WTC11 (cell line): Measurements from ENCODE around the gene LMO1. TPM values are rescaled to one million over a fixed set of nuclear protein-coding genes. Genes with fewer than 3 reads are reported as not detected.

Source experiments
- ATAC-seq: fragments of 200-7000 bp; cut with Tn5 transposase; 2 replicates; pipeline ENCODE4 v1.10.0; 2021; ENCODE audit warnings: mild to moderate bottlenecking, moderate library complexity
- CTCF ChIA-PET: fragments of 300-600 bp; sonication (Branson Sonifier 250); formaldehyde crosslinking; loops from one replicate; lab custom pipeline; 2021; ENCODE audit warnings: antibody characterized with exemption; lab: Charles Lee
- POLR2A ChIA-PET: fragments of 350-600 bp; sonication (Branson Sonifier 250); formaldehyde crosslinking; loops from one replicate; lab custom pipeline; 2021; ENCODE audit warnings: antibody characterized with exemption; lab: Charles Lee
- DNase-seq: peaks from one replicate; pipeline ENCODE4 v3.0.0; 2021; ENCODE audit warnings: low spot score
- H3K27ac Mint-ChIP-seq: 2 replicates; pipeline ENCODE4 v1.8.0; 2021; ENCODE audit warnings: mixed read lengths
- H3K27me3 Mint-ChIP-seq: 2 replicates; pipeline ENCODE4 v1.8.0; 2021; ENCODE audit warnings: low read depth, mild to moderate bottlenecking, moderate library complexity, mixed read lengths
- H3K36me3 Mint-ChIP-seq: 2 replicates; pipeline ENCODE4 v1.8.0; 2021; ENCODE audit warnings: mixed read lengths
- H3K4me1 Mint-ChIP-seq: 2 replicates; pipeline ENCODE4 v1.8.0; 2022; ENCODE audit warnings: mixed read lengths
- H3K4me3 Mint-ChIP-seq: 2 replicates; pipeline ENCODE4 v1.8.0; 2021; ENCODE audit warnings: mild to moderate bottlenecking, moderate library complexity, mixed read lengths
- H3K9me3 Mint-ChIP-seq: 2 replicates; pipeline ENCODE4 v1.8.0; 2021; ENCODE audit warnings: mixed read lengths
- E2F5 ChIP-seq: sonication (generic); formaldehyde crosslinking; IDR thresholded peaks from 2 replicates; pipeline ENCODE4 v1.8.1; 2022; ENCODE audit warnings: mild to moderate bottlenecking, moderate library complexity, missing genetic modification reagents
- EMX1 ChIP-seq: fragments of 250-450 bp; sonication (Bioruptor Pico); IDR thresholded peaks from 2 replicates; pipeline ENCODE4 v1.8.0; 2021; ENCODE audit warnings: mild to moderate bottlenecking
- ERG ChIP-seq: fragments of 250-450 bp; sonication (Bioruptor Pico); IDR thresholded peaks from 2 replicates; pipeline ENCODE4 v1.8.0; 2021; ENCODE audit warnings: mild to moderate bottlenecking
- JAZF1 ChIP-seq: fragments of 250-450 bp; sonication (Bioruptor Pico); IDR thresholded peaks from 2 replicates; pipeline ENCODE4 v1.9.0; 2021; ENCODE audit warnings: moderate library complexity, mild to moderate bottlenecking, inconsistent platforms
- NFE2L1 ChIP-seq: sonication (generic); formaldehyde crosslinking; IDR thresholded peaks from 2 replicates; pipeline ENCODE4 v1.8.1; 2023; ENCODE audit warnings: missing genetic modification reagents
- NFYB ChIP-seq: sonication (generic); formaldehyde crosslinking; conservative IDR thresholded peaks from 2 replicates; pipeline ENCODE4 v1.8.0; 2022; ENCODE audit warnings: low read depth, missing genetic modification reagents
- PRRX2 ChIP-seq: fragments of 250-450 bp; sonication (Bioruptor Pico); IDR thresholded peaks from 2 replicates; pipeline ENCODE4 v1.8.0; 2021; ENCODE audit warnings: mild to moderate bottlenecking
- SMAD4 ChIP-seq: sonication (generic); formaldehyde crosslinking; IDR thresholded peaks from 2 replicates; pipeline ENCODE4 v1.8.0; 2022; ENCODE audit warnings: mild to moderate bottlenecking, missing genetic modification reagents
- TP53 ChIP-seq: sonication (generic); formaldehyde crosslinking; IDR thresholded peaks from 2 replicates; pipeline ENCODE4 v1.8.1; 2023; ENCODE audit warnings: mild to moderate bottlenecking, missing genetic modification reagents
- ZNF219 ChIP-seq: sonication (generic); formaldehyde crosslinking; IDR thresholded peaks from 2 replicates; pipeline ENCODE4 v1.8.0; 2023; ENCODE audit warnings: missing genetic modification reagents, mild to moderate bottlenecking, borderline replicate concordance
- ZNF232 ChIP-seq: sonication (generic); formaldehyde crosslinking; IDR thresholded peaks from 2 replicates; pipeline ENCODE4 v1.8.0; 2022; ENCODE audit warnings: mild to moderate bottlenecking, missing genetic modification reagents
- ZNF396 ChIP-seq: fragments of 250-450 bp; sonication (Bioruptor Pico); IDR thresholded peaks from 2 replicates; pipeline ENCODE4 v1.8.0; 2021; ENCODE audit warnings: mild to moderate bottlenecking, moderate library complexity, borderline replicate concordance
- ZNF512 ChIP-seq: sonication (generic); formaldehyde crosslinking; IDR thresholded peaks from 2 replicates; pipeline ENCODE4 v1.8.1; 2022; ENCODE audit warnings: missing genetic modification reagents, borderline replicate concordance
- total RNA-seq: library from RNA; stranded (reverse); gene quantifications from 3 replicates; pipeline ENCODE4 v1.2.3, GENCODE V29; 2021
- TF ChIP-seq, protein P1 (sequence below): sonication (generic); formaldehyde crosslinking; IDR thresholded peaks from 2 replicates; pipeline ENCODE4 v1.8.0; 2022; ENCODE audit warnings: mild to moderate bottlenecking, missing genetic modification reagents
- TF ChIP-seq, protein P2 (sequence below): fragments of 250-450 bp; sonication (Bioruptor Pico); IDR thresholded peaks from 2 replicates; pipeline ENCODE4 v1.9.0; 2021; ENCODE audit warnings: mild to moderate bottlenecking, borderline replicate concordance
- TF ChIP-seq, protein P3 (sequence below): sonication (generic); formaldehyde crosslinking; IDR thresholded peaks from 2 replicates; pipeline ENCODE4 v1.8.1; 2023; ENCODE audit warnings: mild to moderate bottlenecking, missing genetic modification reagents
- TF ChIP-seq, protein P4 (sequence below): fragments of 250-450 bp; sonication (Bioruptor Pico); IDR thresholded peaks from 2 replicates; pipeline ENCODE4 v1.9.0; 2021; ENCODE audit warnings: mild to moderate bottlenecking

Gene LMO1
- total RNA-seq, 1 experiment from 2014 or later = 0.44 TPM

DNA sequence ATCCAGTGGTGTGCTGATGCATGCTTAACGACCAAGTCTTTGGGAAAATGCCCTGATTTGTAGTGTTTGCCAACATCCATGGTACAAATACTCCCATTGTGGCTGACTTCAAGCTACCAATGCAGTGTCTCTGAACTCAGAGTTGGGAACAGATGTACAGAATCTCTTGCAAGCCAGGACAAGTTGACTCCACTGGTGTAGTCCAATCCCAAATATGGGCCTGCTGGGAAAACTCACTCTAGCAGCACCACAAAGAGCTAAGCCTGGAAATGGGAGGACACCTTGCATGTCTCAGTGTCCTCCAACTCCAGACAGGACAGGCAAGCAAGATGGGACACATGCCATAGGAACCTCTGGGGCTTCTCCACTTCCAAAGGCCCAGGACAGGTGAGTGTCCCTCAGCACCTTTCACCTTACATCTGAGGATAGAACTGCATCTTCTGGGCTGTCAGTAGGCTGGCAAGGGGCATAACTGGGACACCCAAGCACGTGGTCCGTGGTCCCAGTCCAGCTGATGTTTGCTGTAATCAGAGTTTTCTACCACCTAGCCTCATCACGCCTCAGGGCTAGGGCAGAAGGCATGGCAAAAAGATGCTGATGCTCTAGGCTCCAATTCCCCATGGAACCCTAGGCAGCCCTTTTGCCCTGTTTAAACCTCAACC is 6.5 kb downstream of the LMO1 start:
- peaks cover 32% of the 10 kb centered on the region for H3K27me3 Mint-ChIP-seq
- no peaks in the 10 kb centered on the region for H3K9me3 Mint-ChIP-seq
- TF ChIP-seq TP53 (CRISPR knock-in tag) (no peak), ERG (no peak), ZNF512 (CRISPR knock-in tag) (no peak), E2F5 (CRISPR knock-in tag) (no peak), EMX1 (no peak), ZNF232 (CRISPR knock-in tag) (no peak), SMAD4 (no peak), PRRX2 (CRISPR knock-in tag) (no peak), NFE2L1 (CRISPR knock-in tag) (no peak)
- TF ChIP-seq, protein P1, sequence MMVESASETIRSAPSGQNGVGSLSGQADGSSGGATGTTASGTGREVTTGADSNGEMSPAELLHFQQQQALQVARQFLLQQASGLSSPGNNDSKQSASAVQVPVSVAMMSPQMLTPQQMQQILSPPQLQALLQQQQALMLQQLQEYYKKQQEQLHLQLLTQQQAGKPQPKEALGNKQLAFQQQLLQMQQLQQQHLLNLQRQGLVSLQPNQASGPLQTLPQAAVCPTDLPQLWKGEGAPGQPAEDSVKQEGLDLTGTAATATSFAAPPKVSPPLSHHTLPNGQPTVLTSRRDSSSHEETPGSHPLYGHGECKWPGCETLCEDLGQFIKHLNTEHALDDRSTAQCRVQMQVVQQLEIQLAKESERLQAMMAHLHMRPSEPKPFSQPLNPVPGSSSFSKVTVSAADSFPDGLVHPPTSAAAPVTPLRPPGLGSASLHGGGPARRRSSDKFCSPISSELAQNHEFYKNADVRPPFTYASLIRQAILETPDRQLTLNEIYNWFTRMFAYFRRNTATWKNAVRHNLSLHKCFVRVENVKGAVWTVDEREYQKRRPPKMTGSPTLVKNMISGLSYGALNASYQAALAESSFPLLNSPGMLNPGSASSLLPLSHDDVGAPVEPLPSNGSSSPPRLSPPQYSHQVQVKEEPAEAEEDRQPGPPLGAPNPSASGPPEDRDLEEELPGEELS (CRISPR knock-in tag) = no peak
- TF ChIP-seq, protein P2, sequence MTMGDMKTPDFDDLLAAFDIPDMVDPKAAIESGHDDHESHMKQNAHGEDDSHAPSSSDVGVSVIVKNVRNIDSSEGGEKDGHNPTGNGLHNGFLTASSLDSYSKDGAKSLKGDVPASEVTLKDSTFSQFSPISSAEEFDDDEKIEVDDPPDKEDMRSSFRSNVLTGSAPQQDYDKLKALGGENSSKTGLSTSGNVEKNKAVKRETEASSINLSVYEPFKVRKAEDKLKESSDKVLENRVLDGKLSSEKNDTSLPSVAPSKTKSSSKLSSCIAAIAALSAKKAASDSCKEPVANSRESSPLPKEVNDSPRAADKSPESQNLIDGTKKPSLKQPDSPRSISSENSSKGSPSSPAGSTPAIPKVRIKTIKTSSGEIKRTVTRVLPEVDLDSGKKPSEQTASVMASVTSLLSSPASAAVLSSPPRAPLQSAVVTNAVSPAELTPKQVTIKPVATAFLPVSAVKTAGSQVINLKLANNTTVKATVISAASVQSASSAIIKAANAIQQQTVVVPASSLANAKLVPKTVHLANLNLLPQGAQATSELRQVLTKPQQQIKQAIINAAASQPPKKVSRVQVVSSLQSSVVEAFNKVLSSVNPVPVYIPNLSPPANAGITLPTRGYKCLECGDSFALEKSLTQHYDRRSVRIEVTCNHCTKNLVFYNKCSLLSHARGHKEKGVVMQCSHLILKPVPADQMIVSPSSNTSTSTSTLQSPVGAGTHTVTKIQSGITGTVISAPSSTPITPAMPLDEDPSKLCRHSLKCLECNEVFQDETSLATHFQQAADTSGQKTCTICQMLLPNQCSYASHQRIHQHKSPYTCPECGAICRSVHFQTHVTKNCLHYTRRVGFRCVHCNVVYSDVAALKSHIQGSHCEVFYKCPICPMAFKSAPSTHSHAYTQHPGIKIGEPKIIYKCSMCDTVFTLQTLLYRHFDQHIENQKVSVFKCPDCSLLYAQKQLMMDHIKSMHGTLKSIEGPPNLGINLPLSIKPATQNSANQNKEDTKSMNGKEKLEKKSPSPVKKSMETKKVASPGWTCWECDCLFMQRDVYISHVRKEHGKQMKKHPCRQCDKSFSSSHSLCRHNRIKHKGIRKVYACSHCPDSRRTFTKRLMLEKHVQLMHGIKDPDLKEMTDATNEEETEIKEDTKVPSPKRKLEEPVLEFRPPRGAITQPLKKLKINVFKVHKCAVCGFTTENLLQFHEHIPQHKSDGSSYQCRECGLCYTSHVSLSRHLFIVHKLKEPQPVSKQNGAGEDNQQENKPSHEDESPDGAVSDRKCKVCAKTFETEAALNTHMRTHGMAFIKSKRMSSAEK (CRISPR knock-in tag) = no peak
- TF ChIP-seq, all 79 proteins: peak for 0
- no peak overlapping the region for H3K27ac Mint-ChIP-seq
- H3K36me3 Mint-ChIP-seq = no peaks in the 10 kb centered on the region
- DNase-seq (no peak), ATAC-seq (no peak)
- H3K4me3 Mint-ChIP-seq = no peak overlapping the region
- ChIA-PET POLR2A (no interaction called here), CTCF (interaction anchor here (0.9 to 1.5 kb wide), 3 partner anchors 10 to 15 kb away, joined by 4 to 5 read pairs (median 5); no protein-coding TSS in a partner anchor)
- peaks cover 5% of the 10 kb centered on the region; the same call in 1 of the 2 replicates for H3K4me1 Mint-ChIP-seq

GRCh38 chr11:8256271-8257002 is 7.2 kb downstream of the LMO1 start:
- ChIA-PET POLR2A (no interaction called here), CTCF (interaction anchor here (1.2 to 1.5 kb wide), 2 partner anchors 9 to 14 kb away, joined by 5 read pairs; no protein-coding TSS in a partner anchor)
- no peak for ATAC-seq
- H3K4me3 Mint-ChIP-seq = no peak overlapping the region
- H3K36me3 Mint-ChIP-seq = no peaks in the 10 kb centered on the region
- no peak for DNase-seq
- no peaks in the 10 kb centered on the region for H3K4me1 Mint-ChIP-seq
- no peak overlapping the region for H3K27ac Mint-ChIP-seq
- no peaks in the 10 kb centered on the region for H3K9me3 Mint-ChIP-seq
- peaks cover 25% of the 10 kb centered on the region for H3K27me3 Mint-ChIP-seq
- TF ChIP-seq, protein P3, sequence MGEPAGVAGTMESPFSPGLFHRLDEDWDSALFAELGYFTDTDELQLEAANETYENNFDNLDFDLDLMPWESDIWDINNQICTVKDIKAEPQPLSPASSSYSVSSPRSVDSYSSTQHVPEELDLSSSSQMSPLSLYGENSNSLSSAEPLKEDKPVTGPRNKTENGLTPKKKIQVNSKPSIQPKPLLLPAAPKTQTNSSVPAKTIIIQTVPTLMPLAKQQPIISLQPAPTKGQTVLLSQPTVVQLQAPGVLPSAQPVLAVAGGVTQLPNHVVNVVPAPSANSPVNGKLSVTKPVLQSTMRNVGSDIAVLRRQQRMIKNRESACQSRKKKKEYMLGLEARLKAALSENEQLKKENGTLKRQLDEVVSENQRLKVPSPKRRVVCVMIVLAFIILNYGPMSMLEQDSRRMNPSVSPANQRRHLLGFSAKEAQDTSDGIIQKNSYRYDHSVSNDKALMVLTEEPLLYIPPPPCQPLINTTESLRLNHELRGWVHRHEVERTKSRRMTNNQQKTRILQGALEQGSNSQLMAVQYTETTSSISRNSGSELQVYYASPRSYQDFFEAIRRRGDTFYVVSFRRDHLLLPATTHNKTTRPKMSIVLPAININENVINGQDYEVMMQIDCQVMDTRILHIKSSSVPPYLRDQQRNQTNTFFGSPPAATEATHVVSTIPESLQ = no peak
- TF ChIP-seq ZNF396 (CRISPR knock-in tag) = no peak
- TF ChIP-seq, protein P4, sequence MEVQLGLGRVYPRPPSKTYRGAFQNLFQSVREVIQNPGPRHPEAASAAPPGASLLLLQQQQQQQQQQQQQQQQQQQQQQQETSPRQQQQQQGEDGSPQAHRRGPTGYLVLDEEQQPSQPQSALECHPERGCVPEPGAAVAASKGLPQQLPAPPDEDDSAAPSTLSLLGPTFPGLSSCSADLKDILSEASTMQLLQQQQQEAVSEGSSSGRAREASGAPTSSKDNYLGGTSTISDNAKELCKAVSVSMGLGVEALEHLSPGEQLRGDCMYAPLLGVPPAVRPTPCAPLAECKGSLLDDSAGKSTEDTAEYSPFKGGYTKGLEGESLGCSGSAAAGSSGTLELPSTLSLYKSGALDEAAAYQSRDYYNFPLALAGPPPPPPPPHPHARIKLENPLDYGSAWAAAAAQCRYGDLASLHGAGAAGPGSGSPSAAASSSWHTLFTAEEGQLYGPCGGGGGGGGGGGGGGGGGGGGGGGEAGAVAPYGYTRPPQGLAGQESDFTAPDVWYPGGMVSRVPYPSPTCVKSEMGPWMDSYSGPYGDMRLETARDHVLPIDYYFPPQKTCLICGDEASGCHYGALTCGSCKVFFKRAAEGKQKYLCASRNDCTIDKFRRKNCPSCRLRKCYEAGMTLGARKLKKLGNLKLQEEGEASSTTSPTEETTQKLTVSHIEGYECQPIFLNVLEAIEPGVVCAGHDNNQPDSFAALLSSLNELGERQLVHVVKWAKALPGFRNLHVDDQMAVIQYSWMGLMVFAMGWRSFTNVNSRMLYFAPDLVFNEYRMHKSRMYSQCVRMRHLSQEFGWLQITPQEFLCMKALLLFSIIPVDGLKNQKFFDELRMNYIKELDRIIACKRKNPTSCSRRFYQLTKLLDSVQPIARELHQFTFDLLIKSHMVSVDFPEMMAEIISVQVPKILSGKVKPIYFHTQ (CRISPR knock-in tag) = no peak
- TF ChIP-seq NFYB (CRISPR knock-in tag) = no peak
- TF ChIP-seq SMAD4 = no peak
- no peak for TF ChIP-seq JAZF1
- TF ChIP-seq ZNF219 (CRISPR knock-in tag) = no peak
